ENCODE data around the gene KRT9.

KRT9 gene

DNA sequence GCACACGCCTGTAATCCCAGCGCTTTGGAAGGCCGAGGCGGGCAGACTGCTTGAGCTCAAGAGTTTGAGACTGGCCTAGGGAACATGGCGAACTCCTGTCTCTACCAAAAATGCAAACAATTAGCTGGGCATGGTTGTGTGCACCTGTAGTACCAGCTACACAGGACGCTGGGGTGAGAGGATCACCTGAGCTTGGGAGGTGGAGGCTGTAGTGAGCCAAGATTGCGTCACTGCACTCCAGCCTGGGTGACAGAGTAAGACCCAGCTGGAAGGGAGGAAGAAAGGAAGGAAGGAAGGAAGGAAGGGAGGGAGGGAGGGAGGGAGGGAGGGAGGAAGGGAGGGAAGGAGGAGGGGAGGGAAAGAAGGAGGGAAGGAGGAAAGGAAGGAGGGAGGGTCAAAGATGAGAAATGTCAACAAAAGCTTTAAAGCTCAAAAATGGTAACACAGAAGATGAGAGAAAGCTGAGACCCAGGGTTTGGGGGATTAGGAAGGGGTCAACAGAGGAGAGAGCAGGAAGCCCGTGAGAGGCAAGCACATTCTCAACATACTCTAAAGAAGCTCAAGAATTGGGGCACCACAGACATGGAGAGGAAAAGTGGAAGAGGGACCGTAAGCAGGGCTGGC lies 38.8 kb downstream of the KRT9 start:
- DNase-seq (ENCODE audit: extremely low spot score), result no peak
- POLR2A ChIA-PET, result interaction anchor here (0.9 to 1.0 kb wide), 3 partner anchors 11 to 155 kb away, joined by 3 to 4 read pairs (median 3); no protein-coding TSS in a partner anchor
- TF ChIP-seq NFRKB (IDR thresholded peaks at IDR 0.05) (no peak), FOXK2 (IDR thresholded peaks at IDR 0.05) (no peak), ELF4 (IDR thresholded peaks at IDR 0.05) (no peak), TARDBP (IDR thresholded peaks at IDR 0.05) (no peak), FOXM1 (IDR thresholded peaks at IDR 0.05; ENCODE audit: borderline replicate concordance) (no peak), FOXA1 (IDR thresholded peaks at IDR 0.05) (no peak), HDGF (IDR thresholded peaks at IDR 0.05; ENCODE audit: borderline replicate concordance) (no peak), SUZ12 (IDR thresholded peaks at IDR 0.05) (no peak), CTBP1 (IDR thresholded peaks at IDR 0.05; ENCODE audit: borderline replicate concordance) (no peak), ARNT (IDR thresholded peaks at IDR 0.05) (no peak)
- CTCF ChIA-PET, result interaction anchor here (0.8 to 4.6 kb wide), 2 partner anchors 16 to 130 kb away, joined by 3 to 26 read pairs; no protein-coding TSS in a partner anchor

DNA sequence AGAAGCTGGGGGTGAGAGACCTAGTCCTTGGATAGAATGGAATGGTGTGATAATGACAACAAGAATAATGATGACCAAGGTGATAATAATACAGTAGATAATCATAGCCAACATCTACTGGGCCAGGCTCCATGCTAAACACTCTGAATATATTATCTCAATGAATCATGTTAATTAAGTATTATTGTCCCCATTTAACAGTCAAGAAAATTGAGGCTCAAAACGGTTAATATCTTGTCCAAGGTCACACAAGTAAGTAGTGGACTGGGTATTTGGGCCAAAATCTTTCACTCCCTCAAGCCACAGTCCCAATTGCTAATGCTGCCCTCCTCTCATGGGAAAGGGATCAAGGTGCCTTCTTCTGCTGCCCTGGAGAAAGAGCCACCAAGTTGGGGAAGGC lies 39.9 kb downstream of the KRT9 start:
- ChIA-PET POLR2A (no interaction called here), CTCF (interaction anchor here (0.8 kb wide), 1 partner anchor 131 kb away, joined by 3 read pairs; no protein-coding TSS in a partner anchor)
- no peak for DNase-seq (ENCODE audit: extremely low spot score)
- TF ChIP-seq ZNF384 (IDR thresholded peaks at IDR 0.05) (no peak), SP1 (IDR thresholded peaks at IDR 0.05) (no peak), ARNT (IDR thresholded peaks at IDR 0.05) (no peak), LEF1 (IDR thresholded peaks at IDR 0.05; ENCODE audit: borderline replicate concordance) (no peak), L3MBTL2 (conservative IDR thresholded peaks at IDR 0.05) (no peak), ELF4 (IDR thresholded peaks at IDR 0.05) (no peak), SUZ12 (IDR thresholded peaks at IDR 0.05) (no peak), BHLHE40 (IDR thresholded peaks at IDR 0.05; ENCODE audit: borderline replicate concordance) (no peak), FOXM1 (IDR thresholded peaks at IDR 0.05; ENCODE audit: borderline replicate concordance) (no peak), FOXA1 (IDR thresholded peaks at IDR 0.05) (no peak), NFRKB (IDR thresholded peaks at IDR 0.05) (no peak), CTBP1 (IDR thresholded peaks at IDR 0.05; ENCODE audit: borderline replicate concordance) (no peak), TARDBP (IDR thresholded peaks at IDR 0.05) (no peak), FOXK2 (IDR thresholded peaks at IDR 0.05) (no peak), HDGF (IDR thresholded peaks at IDR 0.05; ENCODE audit: borderline replicate concordance) (no peak)
- TF ChIP-seq, protein P1, sequence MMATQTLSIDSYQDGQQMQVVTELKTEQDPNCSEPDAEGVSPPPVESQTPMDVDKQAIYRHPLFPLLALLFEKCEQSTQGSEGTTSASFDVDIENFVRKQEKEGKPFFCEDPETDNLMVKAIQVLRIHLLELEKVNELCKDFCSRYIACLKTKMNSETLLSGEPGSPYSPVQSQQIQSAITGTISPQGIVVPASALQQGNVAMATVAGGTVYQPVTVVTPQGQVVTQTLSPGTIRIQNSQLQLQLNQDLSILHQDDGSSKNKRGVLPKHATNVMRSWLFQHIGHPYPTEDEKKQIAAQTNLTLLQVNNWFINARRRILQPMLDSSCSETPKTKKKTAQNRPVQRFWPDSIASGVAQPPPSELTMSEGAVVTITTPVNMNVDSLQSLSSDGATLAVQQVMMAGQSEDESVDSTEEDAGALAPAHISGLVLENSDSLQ (IDR thresholded peaks at IDR 0.05), result no peak

DNA sequence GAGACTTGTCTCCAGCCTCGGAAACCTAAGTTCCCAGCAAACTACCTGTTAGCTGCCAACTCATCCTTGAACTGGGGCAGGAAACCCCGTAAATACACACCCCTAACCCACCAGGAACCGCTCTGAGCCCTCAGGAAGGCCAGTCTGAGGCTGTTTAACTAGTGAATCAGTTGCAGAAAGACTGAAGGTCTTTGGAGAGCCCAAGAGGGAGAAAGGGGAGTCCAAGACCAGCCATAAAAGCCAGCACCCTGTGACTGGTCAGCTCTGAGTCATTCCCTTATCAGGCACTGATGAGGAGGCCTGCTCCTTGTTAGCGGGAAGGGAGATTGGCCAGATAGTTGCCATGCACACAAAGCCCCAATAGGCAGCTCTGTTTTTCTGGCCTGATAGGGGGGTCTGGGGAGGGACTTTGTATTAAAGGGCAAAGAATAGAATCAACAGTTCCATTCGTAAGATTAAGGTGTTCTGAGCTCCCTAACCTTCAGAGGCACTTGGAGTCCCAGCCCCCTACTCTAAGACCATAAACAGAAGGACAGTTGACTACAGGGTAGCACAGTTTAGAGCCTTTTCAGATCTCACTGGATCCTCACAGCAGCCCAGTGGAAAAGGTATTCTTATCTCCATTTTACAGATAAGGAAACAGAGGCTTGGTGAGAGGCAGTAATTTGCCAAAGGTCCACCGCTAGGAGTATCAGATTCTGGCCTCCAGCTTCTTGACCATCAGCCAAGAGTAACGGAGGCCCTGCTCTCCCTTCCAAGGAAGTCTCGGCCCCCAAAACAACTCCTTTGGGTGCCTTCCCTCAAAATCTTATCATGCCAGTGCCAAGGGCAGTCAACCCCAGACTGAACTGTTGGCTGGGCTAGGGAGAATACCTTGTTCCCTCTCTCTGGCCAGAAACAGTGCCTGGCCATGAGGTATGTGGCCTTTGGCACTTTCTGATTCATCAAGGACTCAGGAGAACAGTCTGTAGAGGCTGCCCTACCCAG lies 41.5 kb downstream of the KRT9 start:
- TF ChIP-seq FOXM1 (IDR thresholded peaks at IDR 0.05; ENCODE audit: borderline replicate concordance) (no peak), ELF4 (IDR thresholded peaks at IDR 0.05) (no peak), TARDBP (IDR thresholded peaks at IDR 0.05) (no peak), L3MBTL2 (conservative IDR thresholded peaks at IDR 0.05) (no peak), SUZ12 (IDR thresholded peaks at IDR 0.05) (no peak), CTBP1 (IDR thresholded peaks at IDR 0.05; ENCODE audit: borderline replicate concordance) (no peak), HDGF (IDR thresholded peaks at IDR 0.05; ENCODE audit: borderline replicate concordance) (no peak), FOXK2 (IDR thresholded peaks at IDR 0.05) (no peak), BHLHE40 (IDR thresholded peaks at IDR 0.05; ENCODE audit: borderline replicate concordance) (no peak), LEF1 (IDR thresholded peaks at IDR 0.05; ENCODE audit: borderline replicate concordance) (no peak), FOXA1 (IDR thresholded peaks at IDR 0.05) (no peak), SP1 (IDR thresholded peaks at IDR 0.05) (no peak), NFRKB (IDR thresholded peaks at IDR 0.05) (no peak), ZNF384 (IDR thresholded peaks at IDR 0.05) (no peak), ARNT (IDR thresholded peaks at IDR 0.05) (no peak)
- TF ChIP-seq, protein P1 (IDR thresholded peaks at IDR 0.05), result no peak
- CTCF ChIA-PET, result interaction anchor here (0.6 to 2.6 kb wide), 4 partner anchors 19 to 136 kb away, joined by 3 to 23 read pairs (median 4); no protein-coding TSS in a partner anchor
- POLR2A ChIA-PET, result no interaction called here
- DNase-seq (ENCODE audit: extremely low spot score), result peak; percentile 34

DNA sequence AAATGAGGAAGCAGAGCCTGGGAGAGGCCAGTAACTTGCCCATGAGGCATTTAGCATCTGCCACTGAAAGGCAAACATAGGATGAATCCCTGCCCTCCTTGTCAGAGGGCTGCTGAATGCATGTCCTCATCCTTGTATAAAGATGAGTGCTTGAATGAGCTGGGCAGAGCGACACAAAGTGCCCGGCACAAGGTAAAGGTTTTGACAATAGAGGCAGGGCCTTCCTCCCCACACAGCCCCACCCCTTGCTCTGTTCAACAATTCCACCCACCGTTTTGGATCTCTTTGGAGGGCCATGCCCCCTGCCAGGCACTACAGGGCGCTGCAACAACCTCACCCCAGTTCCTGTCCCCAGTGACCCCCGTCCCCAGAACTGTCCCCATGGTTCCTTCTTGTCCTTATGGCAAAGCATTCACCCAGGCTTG lies 42.4 kb downstream of the KRT9 start:
- TF ChIP-seq FOXK2 (IDR thresholded peaks at IDR 0.05), result no peak
- ChIA-PET POLR2A (no interaction called here), CTCF (interaction anchor here (1.1 to 2.6 kb wide), 3 partner anchors 20 to 137 kb away, joined by 3 to 23 read pairs (median 5); no protein-coding TSS in a partner anchor)
- DNase-seq (ENCODE audit: extremely low spot score), result no peak

DNA sequence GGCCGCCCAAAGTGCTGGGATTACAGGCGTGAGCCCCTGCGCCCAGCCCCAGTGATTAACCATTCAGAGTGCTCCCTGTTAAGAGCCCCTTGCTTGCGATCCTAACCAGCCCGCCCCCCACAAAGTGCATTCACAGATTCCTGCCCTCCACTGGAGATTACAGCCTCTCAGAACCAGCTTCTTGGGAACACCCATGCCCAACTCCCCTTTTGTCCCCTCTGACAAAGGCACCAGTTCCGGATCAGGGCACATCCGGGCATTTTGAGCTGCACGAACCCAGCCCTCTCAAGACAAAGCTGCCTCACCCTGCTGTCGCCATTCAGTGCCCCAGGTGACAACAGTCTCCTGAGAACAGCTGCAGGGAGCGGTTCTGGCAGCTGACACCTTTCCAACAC lies 42.9 kb downstream of the KRT9 start:
- POLR2A ChIA-PET, result no interaction called here
- DNase-seq (ENCODE audit: extremely low spot score), result no peak
- TF ChIP-seq SUZ12 (IDR thresholded peaks at IDR 0.05) (no peak), BHLHE40 (IDR thresholded peaks at IDR 0.05; ENCODE audit: borderline replicate concordance) (no peak), ELF4 (IDR thresholded peaks at IDR 0.05) (no peak), TARDBP (IDR thresholded peaks at IDR 0.05) (no peak), FOXM1 (IDR thresholded peaks at IDR 0.05; ENCODE audit: borderline replicate concordance) (no peak), SP1 (IDR thresholded peaks at IDR 0.05) (no peak), FOXK2 (IDR thresholded peaks at IDR 0.05) (no peak), HDGF (IDR thresholded peaks at IDR 0.05; ENCODE audit: borderline replicate concordance) (no peak), ARNT (IDR thresholded peaks at IDR 0.05) (no peak), NFRKB (IDR thresholded peaks at IDR 0.05) (no peak), CTBP1 (IDR thresholded peaks at IDR 0.05; ENCODE audit: borderline replicate concordance) (no peak), L3MBTL2 (conservative IDR thresholded peaks at IDR 0.05) (no peak), ZNF384 (IDR thresholded peaks at IDR 0.05) (no peak), LEF1 (IDR thresholded peaks at IDR 0.05; ENCODE audit: borderline replicate concordance) (no peak)
- TF ChIP-seq, protein P1 (IDR thresholded peaks at IDR 0.05), result no peak
- CTCF ChIA-PET, result interaction anchor here (2.6 kb wide), 1 partner anchor 20 kb away, joined by 23 read pairs; no protein-coding TSS in a partner anchor

Data from HEK293T (cell line).